B cell (primary cell): ENCODE measurements around the gene ARID4B. TPM values are rescaled to one million over a fixed set of nuclear protein-coding genes. Genes with fewer than 3 reads are reported as not detected.

Experiments used
- ATAC-seq: fragments of 200-7000 bp; cut with Tn5 transposase; one replicate; pipeline ENCODE4 v1.10.0; 2021; ENCODE audit warnings: low read depth, mild to moderate bottlenecking, moderate number of reproducible peaks, moderate library complexity
- CTCF ChIA-PET: fragments of 350-600 bp; sonication (Branson Sonifier 250); formaldehyde crosslinking; loops from one replicate; lab custom pipeline; 2021; ENCODE audit warnings: antibody characterized with exemption, inconsistent platforms; lab: Charles Lee
- POLR2A ChIA-PET: fragments of 350-600 bp; sonication (Branson Sonifier 250); formaldehyde crosslinking; loops from one replicate; lab custom pipeline; 2021; ENCODE audit warnings: antibody characterized with exemption; lab: Charles Lee
- DNase-seq: peaks from one replicate; pipeline ENCODE4 v3.0.0; 2013
- H2AFZ ChIP-seq: 2 replicates; pipeline ENCODE4 v1.6.1; 2012; ENCODE audit warnings: mild to moderate bottlenecking, low read depth, low read length; ENCODE audit not compliant: insufficient read depth, poor library complexity, severe bottlenecking
- H3K27ac ChIP-seq, 2 donors: 1 replicate in 1 of 2; 2 replicates in 1 of 2; pipeline ENCODE4 v1.5.1; 2012 to 2013; ENCODE audit warnings: low read length in 2 of 2, mild to moderate bottlenecking in 2 of 2, moderate library complexity in 1 of 2
- H3K27me3 ChIP-seq, 4 experiments: fragments of 200-600 bp in 1 of 4; sonication (generic) in 1 of 4; replicated peaks in 1 of 4; 1 replicate in 2 of 4; 2 replicates in 2 of 4; pipeline versions ENCODE4 v1.6.1 to v1.7.0; 2013 to 2016; ENCODE audit warnings: low read length in 3 of 4, mild to moderate bottlenecking in 2 of 4, mixed read lengths in 1 of 4, moderate library complexity in 1 of 4; ENCODE audit not compliant: insufficient read depth in 4 of 4, control insufficient read depth in 3 of 4; ENCODE audit errors: control extremely low read depth in 1 of 4
- H3K36me3 ChIP-seq, 2 experiments: replicated peaks in 1 of 2; 1 replicate in 1 of 2; 2 replicates in 1 of 2; pipeline versions ENCODE4 v1.6.1 to v1.7.1; 2013; ENCODE audit warnings: low read length in 1 of 2; ENCODE audit not compliant: insufficient read depth in 2 of 2, control insufficient read depth in 1 of 2; ENCODE audit errors: control extremely low read depth in 1 of 2, extremely low read depth in 1 of 2
- H3K4me1 ChIP-seq, 2 donors: fragments of 200-600 bp in 1 of 2; sonication (generic) in 1 of 2; 1 replicate in 1 of 2; 2 replicates in 1 of 2; pipeline versions ENCODE4 v1.5.1 to v1.6.1; 2013 to 2017; ENCODE audit warnings: low read length in 2 of 2; ENCODE audit not compliant: control insufficient read depth in 2 of 2, insufficient read depth in 2 of 2
- H3K4me2 ChIP-seq: replicated peaks from 2 replicates; pipeline ENCODE3; 2012; ENCODE audit warnings: mild to moderate bottlenecking, low read depth, low read length; ENCODE audit not compliant: poor library complexity, severe bottlenecking
- H3K4me3 ChIP-seq, 5 experiments: fragments of 200-600 bp in 1 of 5; sonication (generic) in 1 of 5; 1 replicate in 3 of 5; 2 replicates in 2 of 5; pipeline versions ENCODE4 v1.5.1 to v1.7.0; 2011 to 2016; ENCODE audit warnings: low read length in 4 of 5, mild to moderate bottlenecking in 4 of 5, low read depth in 2 of 5, control low read depth in 1 of 5, moderate library complexity in 1 of 5; ENCODE audit not compliant: insufficient read depth in 1 of 5; ENCODE audit errors: control extremely low read depth in 1 of 5, extremely low read depth in 1 of 5
- H3K79me2 ChIP-seq: fragments of 200-600 bp; sonication (generic); one replicate; pipeline ENCODE4 v1.6.0; 2016; ENCODE audit warnings: low read length; ENCODE audit not compliant: control insufficient read depth, insufficient read depth
- H3K9ac ChIP-seq: fragments of 200-600 bp; sonication (generic); 2 replicates; pipeline ENCODE4 v1.6.1; 2017; ENCODE audit warnings: mild to moderate bottlenecking, low read length, moderate library complexity
- H3K9me3 ChIP-seq, 3 donors: one replicate each; pipeline versions ENCODE4 v1.6.1 to v1.7.1; 2013; ENCODE audit warnings: low read length in 2 of 3; ENCODE audit not compliant: control insufficient read depth in 2 of 3, insufficient read depth in 1 of 3; ENCODE audit errors: control extremely low read depth in 1 of 3
- H4K20me1 ChIP-seq: 2 replicates; pipeline ENCODE4 v1.6.0; 2012; ENCODE audit warnings: mild to moderate bottlenecking, low read length; ENCODE audit not compliant: insufficient read depth, control insufficient read depth, poor library complexity, severe bottlenecking
- H3K27ac Mint-ChIP-seq: one replicate; pipeline ENCODE4 v1.8.0; 2021; ENCODE audit warnings: mixed read lengths
- H3K27me3 Mint-ChIP-seq: one replicate; pipeline ENCODE4 v1.8.0; 2021; ENCODE audit warnings: mixed read lengths
- H3K4me1 Mint-ChIP-seq: one replicate; pipeline ENCODE4 v1.8.0; 2021; ENCODE audit warnings: mixed read lengths
- H3K4me3 Mint-ChIP-seq: one replicate; pipeline ENCODE4 v1.8.0; 2021; ENCODE audit warnings: mixed read lengths
- H3K9me3 Mint-ChIP-seq: one replicate; pipeline ENCODE4 v1.8.0; 2022; ENCODE audit warnings: mixed read lengths; ENCODE audit not compliant: insufficient read depth
- EZH2 ChIP-seq: IDR thresholded peaks from 2 replicates; pipeline ENCODE4 v1.6.1; 2012; ENCODE audit warnings: borderline replicate concordance, low read depth, mild to moderate bottlenecking, moderate library complexity, low read length; ENCODE audit not compliant: insufficient read depth, poor library complexity, severe bottlenecking
- WGBS: methylation state at CpG from one replicate; pipeline ENCODE4 v1.1.5; 2013; ENCODE audit warnings: missing lambda C conversion rate; ENCODE audit not compliant: insufficient coverage; 5-methylcytosine and 5-hydroxymethylcytosine counted together
- intact Hi-C: fragments of 100-400 bp; cut with micrococcal nuclease; formaldehyde crosslinking; loops from one replicate; pipeline ENCODE4 v1.10.0; 2022
- polyA plus RNA-seq: library from polyadenylated mRNA; depleted of rRNA; stranded (reverse); fragments of >200 nt; gene quantifications from 2 replicates; pipeline ENCODE4 v1.2.3, GENCODE V29; 2012
- total RNA-seq, 2 donors: library from RNA; stranded (reverse); fragments of 120-200 nt in 1 of 2; gene quantifications; 1 replicate in 1 of 2; 2 replicates in 1 of 2; pipeline versions ENCODE4 v1.2.3 to v1.2.4, GENCODE V29; 2013 to 2022
- TF ChIP-seq, protein P1 (sequence below): fragments of 200-600 bp; IDR thresholded peaks from one replicate; pipeline ENCODE4 v1.8.0; 2022; ENCODE audit warnings: antibody characterized with exemption, mild to moderate bottlenecking

The ARID4B gene
- total and polyA plus RNA-seq, 2 donors (not counting 1 experiment from before 2014, with no cell fraction given), result 13.2 to 110 TPM

DNA sequence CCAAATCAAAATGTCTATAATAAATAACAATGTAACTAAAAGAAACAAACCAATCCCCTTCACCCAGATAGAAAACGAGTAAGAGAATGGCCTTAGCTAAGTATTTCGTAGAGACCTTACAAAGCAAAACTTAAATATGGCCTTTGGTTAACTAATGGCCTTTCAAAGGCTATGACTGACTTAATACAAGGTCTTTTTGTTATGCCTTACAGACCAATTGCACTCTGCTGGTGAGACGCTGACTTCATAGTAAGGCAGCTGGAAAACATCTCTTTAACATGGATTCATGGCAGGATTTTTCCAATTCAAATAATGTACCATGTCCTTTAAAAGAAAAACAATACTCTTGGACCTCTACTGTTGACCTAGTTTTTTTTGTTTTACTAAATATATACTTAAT lies 23.5 kb upstream of the ARID4B start:
- DNase-seq, result no peak
- H3K4me1 ChIP-seq, result no peaks in the 10 kb centered on the region
- no peak overlapping the region for H2AFZ ChIP-seq
- no peak overlapping the region for H3K4me3 ChIP-seq
- H3K9me3 ChIP-seq, result no peaks in the 10 kb centered on the region
- Mint-ChIP-seq H3K4me1 (no peaks in the 10 kb centered on the region), H3K27me3 (no peaks in the 10 kb centered on the region), H3K27ac (no peak overlapping the region), H3K9me3 (no peaks in the 10 kb centered on the region), H3K4me3 (no peak overlapping the region)
- H3K36me3 ChIP-seq, result no peaks in the 10 kb centered on the region
- no peak overlapping the region for H3K27ac ChIP-seq
- 100% methylated on average over 3 of the region's 3 CpGs for WGBS
- H4K20me1 ChIP-seq, result no peaks in the 10 kb centered on the region
- no peak overlapping the region for H3K9ac ChIP-seq
- no peak overlapping the region for H3K4me2 ChIP-seq
- H3K27me3 ChIP-seq, result no peaks in the 10 kb centered on the region
- ChIA-PET POLR2A (no interaction called here), CTCF (no interaction called here)
- TF ChIP-seq, protein P1, sequence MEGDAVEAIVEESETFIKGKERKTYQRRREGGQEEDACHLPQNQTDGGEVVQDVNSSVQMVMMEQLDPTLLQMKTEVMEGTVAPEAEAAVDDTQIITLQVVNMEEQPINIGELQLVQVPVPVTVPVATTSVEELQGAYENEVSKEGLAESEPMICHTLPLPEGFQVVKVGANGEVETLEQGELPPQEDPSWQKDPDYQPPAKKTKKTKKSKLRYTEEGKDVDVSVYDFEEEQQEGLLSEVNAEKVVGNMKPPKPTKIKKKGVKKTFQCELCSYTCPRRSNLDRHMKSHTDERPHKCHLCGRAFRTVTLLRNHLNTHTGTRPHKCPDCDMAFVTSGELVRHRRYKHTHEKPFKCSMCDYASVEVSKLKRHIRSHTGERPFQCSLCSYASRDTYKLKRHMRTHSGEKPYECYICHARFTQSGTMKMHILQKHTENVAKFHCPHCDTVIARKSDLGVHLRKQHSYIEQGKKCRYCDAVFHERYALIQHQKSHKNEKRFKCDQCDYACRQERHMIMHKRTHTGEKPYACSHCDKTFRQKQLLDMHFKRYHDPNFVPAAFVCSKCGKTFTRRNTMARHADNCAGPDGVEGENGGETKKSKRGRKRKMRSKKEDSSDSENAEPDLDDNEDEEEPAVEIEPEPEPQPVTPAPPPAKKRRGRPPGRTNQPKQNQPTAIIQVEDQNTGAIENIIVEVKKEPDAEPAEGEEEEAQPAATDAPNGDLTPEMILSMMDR, result no peak
- TF ChIP-seq EZH2, result no peak
- no peaks in the 10 kb centered on the region for H3K79me2 ChIP-seq
- intact Hi-C loops, result no loop called here
- ATAC-seq, result no peak

DNA sequence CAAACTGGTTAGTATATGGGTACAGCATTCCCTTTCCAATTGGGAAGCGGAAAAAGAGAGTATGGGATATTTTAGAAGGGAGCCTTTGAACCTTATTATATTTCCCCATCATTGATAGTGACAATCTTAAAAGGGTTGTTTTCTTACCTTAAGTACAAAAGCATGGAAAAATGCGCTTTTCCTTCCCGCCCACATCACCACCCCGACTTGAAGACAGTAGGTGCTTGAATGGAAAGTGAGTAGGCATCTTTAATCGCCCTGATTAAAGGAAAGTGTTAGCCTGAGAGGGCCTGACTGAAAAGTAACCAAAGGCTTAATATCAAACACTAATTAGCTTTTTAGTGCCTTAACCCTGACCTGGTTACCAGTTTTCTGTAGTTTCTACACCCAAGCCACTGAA lies 15.7 kb upstream of the ARID4B start:
- CTCF ChIA-PET, result interaction anchor here (0.6 kb wide), 1 partner anchor 175 kb away, joined by 3 read pairs; no protein-coding TSS in a partner anchor

More for the DNA sequence above, 15.7 kb upstream of the ARID4B start:
- Histone ChIP-seq H3K9me3 (no peaks in the 10 kb centered on the region), H3K27ac (no peak overlapping the region), H2AFZ (no peak overlapping the region), H4K20me1 (no peaks in the 10 kb centered on the region), H3K4me2 (no peak overlapping the region), H3K27me3 (no peaks in the 10 kb centered on the region), H3K4me3 (no peak overlapping the region), H3K36me3 (peaks cover 7 to 21% of the 10 kb centered on the region in 2 experiments), H3K79me2 (peaks cover 14% of the 10 kb centered on the region), H3K4me1 (no peaks in the 10 kb centered on the region), H3K9ac (no peak overlapping the region)
- H3K4me3 Mint-ChIP-seq, result no peak overlapping the region
- H3K27ac Mint-ChIP-seq, result no peak overlapping the region
- no CpG with 5 or more reads among the region's 5 CpGs for WGBS
- ATAC-seq (no peak), DNase-seq (no peak)
- no peaks in the 10 kb centered on the region for H3K9me3 Mint-ChIP-seq
- no peaks in the 10 kb centered on the region for H3K27me3 Mint-ChIP-seq
- H3K4me1 Mint-ChIP-seq, result no peaks in the 10 kb centered on the region
- TF ChIP-seq, protein P1, result no peak
- no peak for TF ChIP-seq EZH2
- intact Hi-C loops, result no loop called here
- POLR2A ChIA-PET, result no interaction called here
